Upper lobe of left lung (tissue), 4 donors: ENCODE measurements around the gene ZNF248.

Source experiments
- EP300 ChIP-seq, 4 donors: sonication (generic); formaldehyde crosslinking; IDR thresholded peaks; one replicate each; pipeline ENCODE4 v1.5.1; 2017; ENCODE audit warnings: antibody characterized with exemption in 4 of 4, control low read depth in 2 of 4
- POLR2A ChIP-seq, 4 donors: fragments of 450-650 bp; IDR thresholded peaks; one replicate each; pipeline ENCODE4 v1.5.1; 2016 to 2017; ENCODE audit warnings: antibody characterized with exemption in 4 of 4, mild to moderate bottlenecking in 2 of 4
- TF ChIP-seq, protein P1 (sequence below), 6 experiments: fragments of 450-650 bp in 4 of 6; fragments of 200-600 bp in 2 of 6; sonication (generic) in 2 of 6; IDR thresholded peaks; one replicate each; pipeline ENCODE4 v1.5.1; 2016 to 2019; ENCODE audit warnings: antibody characterized with exemption in 6 of 6

DNA sequence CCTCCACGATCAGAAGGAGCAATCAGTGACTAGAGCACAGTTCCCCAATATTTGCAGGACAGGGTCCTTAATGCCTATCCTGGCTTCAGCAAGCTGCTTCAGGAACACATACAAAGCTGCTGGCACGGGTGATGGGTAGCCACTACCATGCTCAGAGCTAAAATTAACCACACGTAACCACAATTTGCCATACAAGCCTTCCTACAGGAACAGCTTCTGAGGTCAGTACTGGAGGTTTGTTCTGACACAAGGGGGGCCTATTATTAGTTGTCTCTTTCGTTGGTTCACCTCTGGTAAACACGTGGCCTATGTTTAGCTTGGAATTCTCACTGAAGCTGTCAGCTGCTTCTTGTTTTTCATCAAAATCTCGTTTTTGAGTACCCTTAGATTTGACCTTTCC is 41.1 kb downstream of the ZNF248 start:
- no peak for TF ChIP-seq POLR2A (IDR thresholded peaks at IDR 0.05)
- TF ChIP-seq, protein P1, sequence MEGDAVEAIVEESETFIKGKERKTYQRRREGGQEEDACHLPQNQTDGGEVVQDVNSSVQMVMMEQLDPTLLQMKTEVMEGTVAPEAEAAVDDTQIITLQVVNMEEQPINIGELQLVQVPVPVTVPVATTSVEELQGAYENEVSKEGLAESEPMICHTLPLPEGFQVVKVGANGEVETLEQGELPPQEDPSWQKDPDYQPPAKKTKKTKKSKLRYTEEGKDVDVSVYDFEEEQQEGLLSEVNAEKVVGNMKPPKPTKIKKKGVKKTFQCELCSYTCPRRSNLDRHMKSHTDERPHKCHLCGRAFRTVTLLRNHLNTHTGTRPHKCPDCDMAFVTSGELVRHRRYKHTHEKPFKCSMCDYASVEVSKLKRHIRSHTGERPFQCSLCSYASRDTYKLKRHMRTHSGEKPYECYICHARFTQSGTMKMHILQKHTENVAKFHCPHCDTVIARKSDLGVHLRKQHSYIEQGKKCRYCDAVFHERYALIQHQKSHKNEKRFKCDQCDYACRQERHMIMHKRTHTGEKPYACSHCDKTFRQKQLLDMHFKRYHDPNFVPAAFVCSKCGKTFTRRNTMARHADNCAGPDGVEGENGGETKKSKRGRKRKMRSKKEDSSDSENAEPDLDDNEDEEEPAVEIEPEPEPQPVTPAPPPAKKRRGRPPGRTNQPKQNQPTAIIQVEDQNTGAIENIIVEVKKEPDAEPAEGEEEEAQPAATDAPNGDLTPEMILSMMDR (IDR thresholded peaks at IDR 0.05), result no peak
- no peak for TF ChIP-seq EP300 (IDR thresholded peaks at IDR 0.05)
